Liver (tissue), 9 donors: ENCODE data around the gene IDI2. TPM values are rescaled to one million over a fixed set of nuclear protein-coding genes. Genes with fewer than 3 reads are reported as not detected.

Experiments used
- DNase-seq: peaks from one replicate; pipeline ENCODE4 v3.0.0-alpha.2; 2017; ENCODE audit warnings: low spot score
- H3K27ac ChIP-seq, 2 donors: one replicate each; pipeline ENCODE4 v1.7.0; 2013; ENCODE audit warnings: inconsistent platforms in 2 of 2, low read length in 2 of 2, control low read depth in 1 of 2, low read depth in 1 of 2, mild to moderate bottlenecking in 1 of 2
- H3K27me3 ChIP-seq, 4 donors: one replicate each; pipeline versions ENCODE4 v1.6.1 to v1.7.0; 2013; ENCODE audit warnings: low read length in 3 of 4, inconsistent platforms in 1 of 4, mild to moderate bottlenecking in 1 of 4, moderate library complexity in 1 of 4; ENCODE audit not compliant: control insufficient read depth in 4 of 4, insufficient read depth in 4 of 4
- H3K36me3 ChIP-seq, 4 donors: one replicate each; pipeline versions ENCODE4 v1.6.1 to v1.7.0; 2013; ENCODE audit warnings: low read length in 3 of 4, mild to moderate bottlenecking in 3 of 4, low read depth in 1 of 4, moderate library complexity in 1 of 4; ENCODE audit not compliant: control insufficient read depth in 4 of 4, insufficient read depth in 3 of 4
- H3K4me1 ChIP-seq, 4 donors: one replicate each; pipeline versions ENCODE4 v1.6.1 to v1.7.0; 2013; ENCODE audit warnings: low read length in 3 of 4, mild to moderate bottlenecking in 3 of 4, moderate library complexity in 1 of 4; ENCODE audit not compliant: control insufficient read depth in 4 of 4, insufficient read depth in 4 of 4
- H3K4me3 ChIP-seq, 3 donors: one replicate each; pipeline versions ENCODE4 v1.6.1 to v1.7.0; 2013; ENCODE audit warnings: low read length in 3 of 3, control low read depth in 1 of 3, low read depth in 1 of 3, mild to moderate bottlenecking in 1 of 3
- H3K9ac ChIP-seq, 2 donors: one replicate each; pipeline ENCODE4 v1.7.0; 2013; ENCODE audit warnings: low read length in 2 of 2, mild to moderate bottlenecking in 2 of 2, moderate library complexity in 2 of 2, control low read depth in 1 of 2, low read depth in 1 of 2
- H3K9me3 ChIP-seq, 4 donors: one replicate each; pipeline versions ENCODE4 v1.6.1 to v1.7.0; 2013; ENCODE audit warnings: low read length in 3 of 4; ENCODE audit not compliant: control insufficient read depth in 4 of 4
- EGR1 ChIP-seq, 2 donors: IDR thresholded peaks; 2 replicates each; pipeline ENCODE4 v1.6.1; 2016 to 2018; ENCODE audit warnings: antibody characterized with exemption in 2 of 2, low read depth in 2 of 2
- FOXA1 ChIP-seq: IDR thresholded peaks from 2 replicates; pipeline ENCODE4 v1.6.1; 2016; ENCODE audit warnings: antibody characterized with exemption
- FOXA2 ChIP-seq: IDR thresholded peaks from 2 replicates; pipeline ENCODE4 v1.6.1; 2016; ENCODE audit warnings: antibody characterized with exemption
- GABPA ChIP-seq, 2 donors: IDR thresholded peaks in 1 of 2; conservative IDR thresholded peaks in 1 of 2; 2 replicates each; pipeline ENCODE4 v1.6.1; 2016; ENCODE audit warnings: antibody characterized with exemption in 2 of 2, mild to moderate bottlenecking in 1 of 2, moderate library complexity in 1 of 2
- HNF4A ChIP-seq, 2 donors: conservative IDR thresholded peaks; 2 replicates each; pipeline ENCODE4 v1.6.1; 2016; ENCODE audit warnings: antibody characterized with exemption in 2 of 2, mild to moderate bottlenecking in 2 of 2
- HNF4G ChIP-seq: IDR thresholded peaks from 2 replicates; pipeline ENCODE4 v1.6.1; 2016; ENCODE audit warnings: antibody characterized with exemption
- JUND ChIP-seq, 2 donors: IDR thresholded peaks; 2 replicates each; pipeline ENCODE4 v1.6.1; 2016; ENCODE audit warnings: antibody characterized with exemption in 2 of 2
- NR2F2 ChIP-seq: IDR thresholded peaks from 2 replicates; pipeline ENCODE4 v1.6.1; 2016; ENCODE audit warnings: antibody characterized with exemption
- RAD21 ChIP-seq, 2 donors: IDR thresholded peaks; 2 replicates each; pipeline ENCODE4 v1.6.1; 2016; ENCODE audit warnings: antibody characterized with exemption in 2 of 2, mild to moderate bottlenecking in 2 of 2
- RXRA ChIP-seq, 2 donors: IDR thresholded peaks; 2 replicates each; pipeline ENCODE4 v1.6.1; 2017 to 2018; ENCODE audit warnings: antibody characterized with exemption in 2 of 2, mild to moderate bottlenecking in 1 of 2
- SP1 ChIP-seq: IDR thresholded peaks from 2 replicates; pipeline ENCODE4 v1.6.1; 2018; ENCODE audit warnings: antibody characterized with exemption, mild to moderate bottlenecking
- TAF1 ChIP-seq: conservative IDR thresholded peaks from 2 replicates; pipeline ENCODE4 v1.6.1; 2016; ENCODE audit warnings: antibody characterized with exemption, mild to moderate bottlenecking
- YY1 ChIP-seq: IDR thresholded peaks from 2 replicates; pipeline ENCODE4 v1.6.1; 2016; ENCODE audit warnings: antibody characterized with exemption, mild to moderate bottlenecking
- WGBS: extraction: QIAGEN DNeasy Blood & Tissue Kit; methylation state at CpG from one replicate; pipeline ENCODE4 v1.1.7; 2013; 5-methylcytosine and 5-hydroxymethylcytosine counted together
- polyA plus RNA-seq, 2 donors: library from polyadenylated mRNA; stranded (reverse) in 1 of 2; unstranded in 1 of 2; fragments of 200-250 nt in 1 of 2; fragments of >200 nt in 1 of 2; fragmentation: Nextera tagmentation in 1 of 2; extraction: Ambion mirVana in 1 of 2; gene quantifications; one replicate each; pipeline versions ENCODE4 v1.2.1 to v1.2.3, GENCODE V29; 2013 to 2015
- total RNA-seq, 2 donors: library from RNA; depleted of rRNA; stranded (reverse); fragments of >200 nt; gene quantifications; one replicate each; pipeline ENCODE4 v1.2.3, GENCODE V29; 2014
- TF ChIP-seq, protein P1 (sequence below): IDR thresholded peaks from 2 replicates; pipeline ENCODE4 v1.6.1; 2016; ENCODE audit warnings: antibody characterized with exemption
- TF ChIP-seq, protein P2 (sequence below): IDR thresholded peaks from 2 replicates; pipeline ENCODE4 v1.6.1; 2016; ENCODE audit warnings: antibody characterized with exemption
- TF ChIP-seq, protein P3 (sequence below): fragments of 150-350 bp; IDR thresholded peaks from 2 replicates; pipeline ENCODE4 v1.5.1; 2017; ENCODE audit warnings: improper control_type of control experiment, low read depth, low read length; ENCODE audit not compliant: missing input control
- TF ChIP-seq, protein P4 (sequence below): IDR thresholded peaks from 2 replicates; pipeline ENCODE4 v1.6.1; 2016; ENCODE audit warnings: antibody characterized with exemption
- TF ChIP-seq, protein P5 (sequence below): IDR thresholded peaks from 2 replicates; pipeline ENCODE4 v1.6.1; 2016; ENCODE audit warnings: antibody characterized with exemption, mild to moderate bottlenecking
- donor health status: healthy.
- donor health status: healthy.
- donor health status: healthy.
- donor health status: healthy.
- donor health status: healthy.

The IDI2 gene
- total RNA-seq (not detected), polyA plus RNA-seq (not detected)

- no peaks in the 10 kb centered on the region for H3K27me3 ChIP-seq
- no peak for DNase-seq
- H3K4me3 ChIP-seq: no peak within 1 kb of the TSS
- H3K36me3 ChIP-seq: no peaks in the 10 kb centered on the region
- TF ChIP-seq GABPA (IDR thresholded peaks at IDR 0.05 in 1 of 2, conservative IDR thresholded peaks at IDR 0.05 in 1 of 2) (no peak), RXRA (IDR thresholded peaks at IDR 0.05) (no peak), JUND (IDR thresholded peaks at IDR 0.05) (no peak), HNF4A (conservative IDR thresholded peaks at IDR 0.05) (no peak), HNF4G (no peak), EGR1 (IDR thresholded peaks at IDR 0.05; ENCODE audit: low read depth in 2 of 2) (no peak), NR2F2 (no peak), RAD21 (IDR thresholded peaks at IDR 0.05) (no peak), FOXA2 (no peak), YY1 (no peak), FOXA1 (no peak), SP1 (no peak), TAF1 (no peak)
- TF ChIP-seq, protein P1, sequence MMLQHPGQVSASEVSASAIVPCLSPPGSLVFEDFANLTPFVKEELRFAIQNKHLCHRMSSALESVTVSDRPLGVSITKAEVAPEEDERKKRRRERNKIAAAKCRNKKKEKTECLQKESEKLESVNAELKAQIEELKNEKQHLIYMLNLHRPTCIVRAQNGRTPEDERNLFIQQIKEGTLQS: no peak
- TF ChIP-seq, protein P2, sequence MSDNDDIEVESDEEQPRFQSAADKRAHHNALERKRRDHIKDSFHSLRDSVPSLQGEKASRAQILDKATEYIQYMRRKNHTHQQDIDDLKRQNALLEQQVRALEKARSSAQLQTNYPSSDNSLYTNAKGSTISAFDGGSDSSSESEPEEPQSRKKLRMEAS: no peak
- TF ChIP-seq, protein P3, sequence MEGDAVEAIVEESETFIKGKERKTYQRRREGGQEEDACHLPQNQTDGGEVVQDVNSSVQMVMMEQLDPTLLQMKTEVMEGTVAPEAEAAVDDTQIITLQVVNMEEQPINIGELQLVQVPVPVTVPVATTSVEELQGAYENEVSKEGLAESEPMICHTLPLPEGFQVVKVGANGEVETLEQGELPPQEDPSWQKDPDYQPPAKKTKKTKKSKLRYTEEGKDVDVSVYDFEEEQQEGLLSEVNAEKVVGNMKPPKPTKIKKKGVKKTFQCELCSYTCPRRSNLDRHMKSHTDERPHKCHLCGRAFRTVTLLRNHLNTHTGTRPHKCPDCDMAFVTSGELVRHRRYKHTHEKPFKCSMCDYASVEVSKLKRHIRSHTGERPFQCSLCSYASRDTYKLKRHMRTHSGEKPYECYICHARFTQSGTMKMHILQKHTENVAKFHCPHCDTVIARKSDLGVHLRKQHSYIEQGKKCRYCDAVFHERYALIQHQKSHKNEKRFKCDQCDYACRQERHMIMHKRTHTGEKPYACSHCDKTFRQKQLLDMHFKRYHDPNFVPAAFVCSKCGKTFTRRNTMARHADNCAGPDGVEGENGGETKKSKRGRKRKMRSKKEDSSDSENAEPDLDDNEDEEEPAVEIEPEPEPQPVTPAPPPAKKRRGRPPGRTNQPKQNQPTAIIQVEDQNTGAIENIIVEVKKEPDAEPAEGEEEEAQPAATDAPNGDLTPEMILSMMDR: no peak
- TF ChIP-seq, protein P4, sequence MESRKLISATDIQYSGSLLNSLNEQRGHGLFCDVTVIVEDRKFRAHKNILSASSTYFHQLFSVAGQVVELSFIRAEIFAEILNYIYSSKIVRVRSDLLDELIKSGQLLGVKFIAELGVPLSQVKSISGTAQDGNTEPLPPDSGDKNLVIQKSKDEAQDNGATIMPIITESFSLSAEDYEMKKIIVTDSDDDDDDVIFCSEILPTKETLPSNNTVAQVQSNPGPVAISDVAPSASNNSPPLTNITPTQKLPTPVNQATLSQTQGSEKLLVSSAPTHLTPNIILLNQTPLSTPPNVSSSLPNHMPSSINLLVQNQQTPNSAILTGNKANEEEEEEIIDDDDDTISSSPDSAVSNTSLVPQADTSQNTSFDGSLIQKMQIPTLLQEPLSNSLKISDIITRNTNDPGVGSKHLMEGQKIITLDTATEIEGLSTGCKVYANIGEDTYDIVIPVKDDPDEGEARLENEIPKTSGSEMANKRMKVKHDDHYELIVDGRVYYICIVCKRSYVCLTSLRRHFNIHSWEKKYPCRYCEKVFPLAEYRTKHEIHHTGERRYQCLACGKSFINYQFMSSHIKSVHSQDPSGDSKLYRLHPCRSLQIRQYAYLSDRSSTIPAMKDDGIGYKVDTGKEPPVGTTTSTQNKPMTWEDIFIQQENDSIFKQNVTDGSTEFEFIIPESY: no peak
- TF ChIP-seq, protein P5, sequence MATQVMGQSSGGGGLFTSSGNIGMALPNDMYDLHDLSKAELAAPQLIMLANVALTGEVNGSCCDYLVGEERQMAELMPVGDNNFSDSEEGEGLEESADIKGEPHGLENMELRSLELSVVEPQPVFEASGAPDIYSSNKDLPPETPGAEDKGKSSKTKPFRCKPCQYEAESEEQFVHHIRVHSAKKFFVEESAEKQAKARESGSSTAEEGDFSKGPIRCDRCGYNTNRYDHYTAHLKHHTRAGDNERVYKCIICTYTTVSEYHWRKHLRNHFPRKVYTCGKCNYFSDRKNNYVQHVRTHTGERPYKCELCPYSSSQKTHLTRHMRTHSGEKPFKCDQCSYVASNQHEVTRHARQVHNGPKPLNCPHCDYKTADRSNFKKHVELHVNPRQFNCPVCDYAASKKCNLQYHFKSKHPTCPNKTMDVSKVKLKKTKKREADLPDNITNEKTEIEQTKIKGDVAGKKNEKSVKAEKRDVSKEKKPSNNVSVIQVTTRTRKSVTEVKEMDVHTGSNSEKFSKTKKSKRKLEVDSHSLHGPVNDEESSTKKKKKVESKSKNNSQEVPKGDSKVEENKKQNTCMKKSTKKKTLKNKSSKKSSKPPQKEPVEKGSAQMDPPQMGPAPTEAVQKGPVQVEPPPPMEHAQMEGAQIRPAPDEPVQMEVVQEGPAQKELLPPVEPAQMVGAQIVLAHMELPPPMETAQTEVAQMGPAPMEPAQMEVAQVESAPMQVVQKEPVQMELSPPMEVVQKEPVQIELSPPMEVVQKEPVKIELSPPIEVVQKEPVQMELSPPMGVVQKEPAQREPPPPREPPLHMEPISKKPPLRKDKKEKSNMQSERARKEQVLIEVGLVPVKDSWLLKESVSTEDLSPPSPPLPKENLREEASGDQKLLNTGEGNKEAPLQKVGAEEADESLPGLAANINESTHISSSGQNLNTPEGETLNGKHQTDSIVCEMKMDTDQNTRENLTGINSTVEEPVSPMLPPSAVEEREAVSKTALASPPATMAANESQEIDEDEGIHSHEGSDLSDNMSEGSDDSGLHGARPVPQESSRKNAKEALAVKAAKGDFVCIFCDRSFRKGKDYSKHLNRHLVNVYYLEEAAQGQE: no peak
- H3K27ac ChIP-seq: no peak within 1 kb of the TSS
- H3K9ac ChIP-seq: no peak within 1 kb of the TSS
- 96% methylated on average over 1 of the region's 1 CpG for WGBS
- no peaks in the 10 kb centered on the region for H3K9me3 ChIP-seq
- H3K4me1 ChIP-seq: no peaks in the 10 kb centered on the region
These were observed at the start of gene IDI2 for GRCh38 chr10:1025683-1026082. IDI2 (minus strand) TSS chr10:1025859; CDS start chr10:1024723, 1,136 bp downstream.
